Measurements from ENCODE around the gene NAPB. TPM values are rescaled to one million over a fixed set of nuclear protein-coding genes. Genes with fewer than 3 reads are reported as not detected.

The NAPB gene
- total RNA-seq, 1 donor from 2014 or later = 10.8 TPM

DNA sequence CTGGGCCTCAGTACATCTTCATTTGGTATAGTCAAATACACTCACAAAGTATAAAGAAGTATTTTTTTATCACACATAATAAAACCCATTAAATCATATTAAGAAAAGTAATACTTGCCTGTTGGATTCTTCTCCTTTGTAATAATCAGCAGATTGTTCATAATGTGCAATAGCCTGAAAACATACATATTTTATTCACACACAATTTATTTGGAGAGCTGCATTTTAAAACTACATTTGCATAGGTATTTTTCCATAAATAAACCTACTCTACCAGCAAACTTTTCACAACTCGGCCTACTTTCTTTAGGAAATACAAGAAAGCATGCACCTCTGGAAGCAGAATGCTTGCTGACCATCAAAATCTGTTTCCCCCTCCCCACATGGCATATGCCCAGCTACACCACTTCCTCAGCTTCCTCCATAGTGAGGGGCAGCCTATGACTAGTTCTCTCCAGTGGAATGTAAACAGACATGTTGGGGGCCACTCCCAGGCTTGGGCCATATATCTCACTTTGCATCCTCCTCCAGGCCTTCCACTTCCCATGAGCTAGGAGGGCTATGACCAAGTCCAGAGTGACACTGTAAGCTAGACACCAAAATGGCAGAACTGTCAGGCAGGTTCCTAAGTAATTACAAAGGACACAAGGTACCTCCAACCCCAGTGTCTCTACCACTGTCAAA is 31.1 kb downstream of the NAPB start:
- no peaks in the 10 kb centered on the region for H3K27me3 ChIP-seq (ENCODE audit: control insufficient read depth, insufficient read depth, low read length)
- TF ChIP-seq, protein P1, sequence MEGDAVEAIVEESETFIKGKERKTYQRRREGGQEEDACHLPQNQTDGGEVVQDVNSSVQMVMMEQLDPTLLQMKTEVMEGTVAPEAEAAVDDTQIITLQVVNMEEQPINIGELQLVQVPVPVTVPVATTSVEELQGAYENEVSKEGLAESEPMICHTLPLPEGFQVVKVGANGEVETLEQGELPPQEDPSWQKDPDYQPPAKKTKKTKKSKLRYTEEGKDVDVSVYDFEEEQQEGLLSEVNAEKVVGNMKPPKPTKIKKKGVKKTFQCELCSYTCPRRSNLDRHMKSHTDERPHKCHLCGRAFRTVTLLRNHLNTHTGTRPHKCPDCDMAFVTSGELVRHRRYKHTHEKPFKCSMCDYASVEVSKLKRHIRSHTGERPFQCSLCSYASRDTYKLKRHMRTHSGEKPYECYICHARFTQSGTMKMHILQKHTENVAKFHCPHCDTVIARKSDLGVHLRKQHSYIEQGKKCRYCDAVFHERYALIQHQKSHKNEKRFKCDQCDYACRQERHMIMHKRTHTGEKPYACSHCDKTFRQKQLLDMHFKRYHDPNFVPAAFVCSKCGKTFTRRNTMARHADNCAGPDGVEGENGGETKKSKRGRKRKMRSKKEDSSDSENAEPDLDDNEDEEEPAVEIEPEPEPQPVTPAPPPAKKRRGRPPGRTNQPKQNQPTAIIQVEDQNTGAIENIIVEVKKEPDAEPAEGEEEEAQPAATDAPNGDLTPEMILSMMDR (IDR thresholded peaks at IDR 0.05; ENCODE audit: insufficient read depth, low read length, severe bottlenecking) = no peak
- H3K36me3 ChIP-seq (ENCODE audit: control insufficient read depth, insufficient read depth, low read length) = peaks cover 13% of the 10 kb centered on the region
- DNase-seq (ENCODE audit: low read depth) (no peak), FAIRE-seq (no peak)
- no peak overlapping the region for H3K4me3 ChIP-seq (ENCODE audit: low read depth, low read length)

DNA sequence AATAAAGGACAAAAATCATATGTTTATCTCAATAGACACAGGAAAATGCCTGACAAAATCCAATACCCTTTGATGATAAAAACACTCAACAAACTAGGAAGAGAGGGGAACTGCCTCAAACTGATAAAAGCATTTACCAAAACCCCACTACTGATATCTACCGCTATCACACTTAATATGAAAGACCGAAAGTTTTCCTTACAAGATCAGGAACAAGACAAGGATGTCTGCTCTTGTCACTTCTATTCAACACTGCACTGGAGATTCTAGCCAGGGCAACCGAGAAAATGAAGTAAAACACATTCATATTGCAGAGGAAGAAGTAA is 34.2 kb downstream of the NAPB start:
- H3K36me3 ChIP-seq (ENCODE audit: control insufficient read depth, insufficient read depth, low read length) = peaks cover 3% of the 10 kb centered on the region
- DNase-seq (ENCODE audit: low read depth) (no peak), FAIRE-seq (no peak)
- H3K27me3 ChIP-seq (ENCODE audit: control insufficient read depth, insufficient read depth, low read length) = no peaks in the 10 kb centered on the region
- TF ChIP-seq, protein P1 (IDR thresholded peaks at IDR 0.05; ENCODE audit: insufficient read depth, low read length, severe bottlenecking) = no peak
- no peak overlapping the region for H3K4me3 ChIP-seq (ENCODE audit: low read depth, low read length)

DNA sequence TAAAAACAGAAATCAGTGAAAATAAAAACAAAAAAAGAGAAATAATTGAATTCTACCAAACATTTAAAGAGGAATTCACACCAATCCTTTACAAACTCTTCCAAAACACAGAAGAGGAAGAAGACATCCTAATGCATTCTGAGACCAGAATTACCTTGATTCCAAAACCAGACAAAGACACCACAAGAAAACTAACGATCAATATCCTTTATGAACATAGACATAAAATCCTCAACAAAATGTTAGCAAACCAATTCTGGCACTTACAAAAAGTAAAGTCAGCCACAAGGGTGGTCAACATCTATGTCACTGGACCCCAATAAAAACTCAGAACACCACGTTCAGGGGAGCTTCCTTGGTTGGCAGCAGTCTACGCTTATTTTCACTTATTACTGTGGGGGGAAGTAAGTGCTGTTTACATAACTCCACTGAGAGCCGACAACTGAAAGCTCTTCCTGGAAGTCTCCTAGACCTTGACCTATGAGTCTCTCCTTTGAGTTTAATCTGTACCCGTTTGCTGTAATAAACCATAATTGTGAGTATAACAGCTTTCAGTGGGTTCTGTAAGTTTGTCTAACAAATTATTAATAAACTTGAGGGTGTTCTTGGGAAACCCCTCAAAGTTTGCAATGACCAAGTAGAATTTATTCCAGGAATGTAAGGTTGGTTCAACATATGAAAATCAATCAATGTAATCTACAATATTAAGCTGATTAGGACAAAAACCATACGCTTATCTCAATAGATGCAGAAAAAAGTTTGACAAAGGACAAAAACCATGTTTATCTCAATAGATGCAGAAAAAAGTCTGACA is 34.8 kb downstream of the NAPB start:
- Histone ChIP-seq H3K4me3 (ENCODE audit: low read depth, low read length) (no peak overlapping the region), H3K36me3 (ENCODE audit: control insufficient read depth, insufficient read depth, low read length) (peaks cover 2% of the 10 kb centered on the region), H3K27me3 (ENCODE audit: control insufficient read depth, insufficient read depth, low read length) (no peaks in the 10 kb centered on the region)
- DNase-seq (ENCODE audit: low read depth) (no peak), FAIRE-seq (no peak)
- TF ChIP-seq, protein P1 (IDR thresholded peaks at IDR 0.05; ENCODE audit: insufficient read depth, low read length, severe bottlenecking) = no peak

DNA sequence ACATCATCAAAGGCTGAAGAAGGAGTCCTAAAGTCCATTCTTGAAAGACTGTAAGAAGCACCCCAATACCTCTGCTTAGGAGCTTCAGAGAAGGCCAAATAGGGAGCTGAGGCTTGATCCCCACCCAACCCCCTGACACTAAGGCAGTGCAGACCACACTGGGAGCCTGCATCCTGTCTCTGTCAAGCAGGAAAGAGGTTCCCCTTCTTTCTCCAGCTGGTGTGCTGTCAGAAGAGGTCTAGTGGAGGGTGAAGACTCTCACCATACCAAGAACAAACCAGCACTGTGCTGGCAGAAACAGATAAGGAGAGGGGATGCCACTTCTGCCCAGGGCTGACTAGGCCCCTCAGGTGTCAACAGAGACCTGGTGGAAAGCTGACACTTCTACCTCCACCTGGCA is 39.4 kb downstream of the NAPB start:
- H3K4me3 ChIP-seq (ENCODE audit: low read depth, low read length) = no peak overlapping the region
- H3K36me3 ChIP-seq (ENCODE audit: control insufficient read depth, insufficient read depth, low read length) = peaks cover 3% of the 10 kb centered on the region
- no peaks in the 10 kb centered on the region for H3K27me3 ChIP-seq (ENCODE audit: control insufficient read depth, insufficient read depth, low read length)
- TF ChIP-seq, protein P1 (IDR thresholded peaks at IDR 0.05; ENCODE audit: insufficient read depth, low read length, severe bottlenecking) = no peak
- FAIRE-seq (peak; percentile 47), DNase-seq (ENCODE audit: low read depth) (no peak)

DNA sequence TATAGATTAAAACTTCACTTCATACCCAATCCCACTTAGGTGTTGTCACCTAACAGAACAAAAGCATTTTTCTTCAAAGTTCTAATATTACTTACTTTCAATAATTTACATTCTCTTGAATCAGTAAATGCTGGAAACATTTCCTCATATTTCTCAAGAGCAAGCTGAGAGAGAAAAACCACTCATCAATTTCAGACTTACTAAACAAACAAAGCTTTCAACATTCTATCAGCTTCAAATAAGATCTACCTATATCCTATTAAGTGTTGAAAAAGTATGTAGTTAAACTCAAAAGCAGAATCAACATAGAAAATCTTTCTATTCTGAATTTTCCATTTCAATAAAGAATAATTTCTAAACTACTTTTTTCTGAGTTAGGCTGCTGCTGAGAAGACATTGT is 41.5 kb downstream of the NAPB start:
- no peak for FAIRE-seq
- TF ChIP-seq, protein P1 (IDR thresholded peaks at IDR 0.05; ENCODE audit: insufficient read depth, low read length, severe bottlenecking) = no peak
- H3K27me3 ChIP-seq (ENCODE audit: control insufficient read depth, insufficient read depth, low read length) = no peaks in the 10 kb centered on the region
- H3K36me3 ChIP-seq (ENCODE audit: control insufficient read depth, insufficient read depth, low read length) = peaks cover 8% of the 10 kb centered on the region
- DNase-seq (ENCODE audit: low read depth) = no peak
- H3K4me3 ChIP-seq (ENCODE audit: low read depth, low read length) = no peak overlapping the region

Measured in bronchial epithelial cell (primary cell).